Measurements from ENCODE around the gene GABRR3. TPM values are rescaled to one million over a fixed set of nuclear protein-coding genes. Genes with fewer than 3 reads are reported as not detected.

The GABRR3 gene
- total and polyA plus RNA-seq, 2 experiments from 2014 or later = not detected

GRCh38 chr3:97952872-97953271 lies 82.2 kb downstream of the GABRR3 start:
- Mint-ChIP-seq H3K27me3 (ENCODE audit: insufficient read depth, low read depth, poor library complexity) (no peaks in the 10 kb centered on the region), H3K9me3 (no peaks in the 10 kb centered on the region), H3K4me3 (no peak overlapping the region), H3K4me1 (peaks cover 3% of the 10 kb centered on the region; the same call in 2 of the 3 replicates), H3K36me3 (ENCODE audit: low read depth) (peaks cover 18% of the 10 kb centered on the region), H3K27ac (no peak overlapping the region)
- ATAC-seq (no peak), DNase-seq (ENCODE audit: low spot score) (no peak)
- H2AFZ ChIP-seq = no peak overlapping the region
- H3K79me2 ChIP-seq (replicated peaks; ENCODE audit: insufficient read depth) = no peaks in the 10 kb centered on the region
- TF ChIP-seq ZNF331 (CRISPR knock-in tag; IDR thresholded peaks at IDR 0.05; ENCODE audit: low read depth) = no peak
- no peak for TF ChIP-seq ETS1 (IDR thresholded peaks at IDR 0.05)
- no peak for TF ChIP-seq CREB1 (CRISPR knock-in tag; IDR thresholded peaks at IDR 0.05; ENCODE audit: low read depth)
- no peak for TF ChIP-seq NANOG (IDR thresholded peaks at IDR 0.05; ENCODE audit: borderline replicate concordance)
- TF ChIP-seq JUNB (IDR thresholded peaks at IDR 0.05; ENCODE audit: unreplicated experiment) = no peak
- TF ChIP-seq EZH2 (IDR thresholded peaks at IDR 0.05; ENCODE audit: low read depth, unreplicated experiment) = no peak
- TF ChIP-seq REST (IDR thresholded peaks at IDR 0.05; ENCODE audit: unreplicated experiment) = no peak
- no peak for TF ChIP-seq EZH2phosphoT487 (IDR thresholded peaks at IDR 0.05; ENCODE audit: unreplicated experiment)
- TF ChIP-seq STAT1 (IDR thresholded peaks at IDR 0.05; ENCODE audit: unreplicated experiment) = no peak
- no peak for TF ChIP-seq ZNF114 (CRISPR knock-in tag; IDR thresholded peaks at IDR 0.05)
- H3K27me3 ChIP-seq (ENCODE audit: insufficient read depth) = no peaks in the 10 kb centered on the region
- H3K4me2 ChIP-seq = no peak overlapping the region
- H3F3A ChIP-seq (replicated peaks; ENCODE audit: low read depth) = no peaks in the 10 kb centered on the region
- H3K27ac ChIP-seq (ENCODE audit: low read depth) = no peak overlapping the region
- H3K9me2 ChIP-seq (ENCODE audit: insufficient read depth) = no peaks in the 10 kb centered on the region
- no peaks in the 10 kb centered on the region; the same call in 1 of the 2 replicates for H4K20me1 ChIP-seq (replicated peaks; ENCODE audit: insufficient read depth)
- no peak overlapping the region for H3K4me3 ChIP-seq
- no peaks in the 10 kb centered on the region for H3K4me1 ChIP-seq (ENCODE audit: insufficient read depth)
- 0 out of 2 replicates have a peak, but pooled peaks cover 3% of the 10 kb centered on the region for H3K36me3 ChIP-seq (ENCODE audit: insufficient read depth)

GRCh38 chr3:97952280-97952679 lies 82.8 kb downstream of the GABRR3 start:
- Histone ChIP-seq H4K20me1 (replicated peaks; ENCODE audit: insufficient read depth) (no peaks in the 10 kb centered on the region; the same call in 1 of the 2 replicates), H3K4me1 (ENCODE audit: insufficient read depth) (no peaks in the 10 kb centered on the region), H3K36me3 (ENCODE audit: insufficient read depth) (0 out of 2 replicates have a peak, but pooled peaks cover 3% of the 10 kb centered on the region), H2AFZ (no peak overlapping the region), H3K4me2 (no peak overlapping the region), H3K27me3 (ENCODE audit: insufficient read depth) (no peaks in the 10 kb centered on the region), H3F3A (replicated peaks; ENCODE audit: low read depth) (no peaks in the 10 kb centered on the region), H3K9me2 (ENCODE audit: insufficient read depth) (no peaks in the 10 kb centered on the region), H3K4me3 (no peak overlapping the region), H3K27ac (ENCODE audit: low read depth) (no peak overlapping the region), H3K79me2 (replicated peaks; ENCODE audit: insufficient read depth) (no peaks in the 10 kb centered on the region)
- Mint-ChIP-seq H3K4me3 (no peak overlapping the region), H3K27me3 (ENCODE audit: insufficient read depth, low read depth, poor library complexity) (no peaks in the 10 kb centered on the region), H3K9me3 (no peaks in the 10 kb centered on the region), H3K4me1 (peaks cover 3% of the 10 kb centered on the region; the same call in 2 of the 3 replicates), H3K36me3 (ENCODE audit: low read depth) (peaks cover 18% of the 10 kb centered on the region), H3K27ac (no peak overlapping the region)
- ATAC-seq (no peak), DNase-seq (ENCODE audit: low spot score) (no peak)
- TF ChIP-seq EZH2 (IDR thresholded peaks at IDR 0.05; ENCODE audit: low read depth, unreplicated experiment) (no peak), STAT1 (IDR thresholded peaks at IDR 0.05; ENCODE audit: unreplicated experiment) (no peak), ZNF114 (CRISPR knock-in tag; IDR thresholded peaks at IDR 0.05) (no peak), ETS1 (IDR thresholded peaks at IDR 0.05) (no peak), POLR2AphosphoS5 (IDR thresholded peaks at IDR 0.05; ENCODE audit: low read depth) (no peak), JUNB (IDR thresholded peaks at IDR 0.05; ENCODE audit: unreplicated experiment) (no peak), NANOG (IDR thresholded peaks at IDR 0.05; ENCODE audit: borderline replicate concordance) (no peak), ZNF331 (CRISPR knock-in tag; IDR thresholded peaks at IDR 0.05; ENCODE audit: low read depth) (no peak), EZH2phosphoT487 (IDR thresholded peaks at IDR 0.05; ENCODE audit: unreplicated experiment) (no peak), REST (IDR thresholded peaks at IDR 0.05; ENCODE audit: unreplicated experiment) (no peak)

Data from GM23338 (cell line).